SK-N-SH treated with all-trans-retinoic acid at 6 μM for 48 hours (cell line): ENCODE data around the gene PDE6B.

Source experiments
- ATAC-seq: fragments of 200-7000 bp; cut with Tn5 transposase; 3 replicates; pipeline ENCODE4 v1.9.1; 2020; ENCODE audit warnings: mild to moderate bottlenecking, moderate library complexity
- ARNTL ChIP-seq: fragments of 450-650 bp; formaldehyde crosslinking; IDR thresholded peaks from 2 replicates; pipeline ENCODE4 v1.5.0; 2020; ENCODE audit warnings: low read depth, mild to moderate bottlenecking, moderate library complexity, borderline replicate concordance
- BACH2 ChIP-seq: fragments of 250-450 bp; sonication (Bioruptor Pico); IDR thresholded peaks from 2 replicates; pipeline ENCODE4 v1.9.0; 2021; ENCODE audit warnings: mild to moderate bottlenecking, borderline replicate concordance
- CREB5 ChIP-seq: fragments of 250-450 bp; sonication (Bioruptor Pico); IDR thresholded peaks from 2 replicates; pipeline ENCODE4 v1.5.1; 2020; ENCODE audit warnings: low read depth, mild to moderate bottlenecking, moderate library complexity
- CSDC2 ChIP-seq: fragments of 250-450 bp; sonication (Bioruptor Pico); IDR thresholded peaks from 2 replicates; pipeline ENCODE4 v1.5.0; 2020; ENCODE audit warnings: mild to moderate bottlenecking, moderate library complexity
- CSRNP3 ChIP-seq: fragments of 250-450 bp; sonication (Bioruptor Pico); IDR thresholded peaks from 2 replicates; pipeline ENCODE4 v1.5.1; 2021; ENCODE audit warnings: mild to moderate bottlenecking, moderate library complexity
- ESRRG ChIP-seq: fragments of 250-450 bp; sonication (Bioruptor Pico); IDR thresholded peaks from 2 replicates; pipeline ENCODE4 v1.6.1; 2021; ENCODE audit warnings: mild to moderate bottlenecking
- GLIS3 ChIP-seq: fragments of 250-450 bp; sonication (Bioruptor Pico); IDR thresholded peaks from 2 replicates; pipeline ENCODE4 v1.5.0; 2020; ENCODE audit warnings: mild to moderate bottlenecking, moderate library complexity
- POU6F1 ChIP-seq: fragments of 250-450 bp; sonication (Bioruptor Pico); IDR thresholded peaks from 2 replicates; pipeline ENCODE4 v1.8.0; 2021; ENCODE audit warnings: low read depth, mild to moderate bottlenecking, moderate library complexity, borderline replicate concordance
- PPARA ChIP-seq: fragments of 250-450 bp; sonication (Bioruptor Pico); IDR thresholded peaks from 2 replicates; pipeline ENCODE4 v1.5.0; 2020; ENCODE audit warnings: mild to moderate bottlenecking, borderline replicate concordance
- TCF4 ChIP-seq: fragments of 250-450 bp; sonication (Bioruptor Pico); IDR thresholded peaks from 2 replicates; pipeline ENCODE4 v1.8.0; 2021; ENCODE audit warnings: mild to moderate bottlenecking, moderate library complexity, borderline replicate concordance
- ZC3H10 ChIP-seq: fragments of 250-450 bp; sonication (Bioruptor Pico); IDR thresholded peaks from 2 replicates; pipeline ENCODE4 v1.5.1; 2021; ENCODE audit warnings: mild to moderate bottlenecking, moderate library complexity
- ZFP3 ChIP-seq: fragments of 250-450 bp; sonication (Bioruptor Pico); IDR thresholded peaks from 2 replicates; pipeline ENCODE4 v1.5.0; 2020; ENCODE audit warnings: mild to moderate bottlenecking, moderate library complexity
- ZNF70 ChIP-seq: fragments of 450-650 bp; formaldehyde crosslinking; IDR thresholded peaks from 2 replicates; pipeline ENCODE4 v1.5.0; 2020; ENCODE audit warnings: mild to moderate bottlenecking, moderate library complexity
- ZNF8 ChIP-seq: fragments of 450-650 bp; formaldehyde crosslinking; IDR thresholded peaks from 2 replicates; pipeline ENCODE4 v1.5.0; 2020; ENCODE audit warnings: mild to moderate bottlenecking, moderate library complexity
- TF ChIP-seq, protein P1 (sequence below): fragments of 250-450 bp; sonication (Bioruptor Pico); IDR thresholded peaks from 2 replicates; pipeline ENCODE4 v1.5.0; 2020; ENCODE audit warnings: mild to moderate bottlenecking, moderate library complexity

PDE6B gene

GRCh38 chr4:665381-665750 is 40.0 kb downstream of the PDE6B start (continued):
- TF ChIP-seq, protein P1, sequence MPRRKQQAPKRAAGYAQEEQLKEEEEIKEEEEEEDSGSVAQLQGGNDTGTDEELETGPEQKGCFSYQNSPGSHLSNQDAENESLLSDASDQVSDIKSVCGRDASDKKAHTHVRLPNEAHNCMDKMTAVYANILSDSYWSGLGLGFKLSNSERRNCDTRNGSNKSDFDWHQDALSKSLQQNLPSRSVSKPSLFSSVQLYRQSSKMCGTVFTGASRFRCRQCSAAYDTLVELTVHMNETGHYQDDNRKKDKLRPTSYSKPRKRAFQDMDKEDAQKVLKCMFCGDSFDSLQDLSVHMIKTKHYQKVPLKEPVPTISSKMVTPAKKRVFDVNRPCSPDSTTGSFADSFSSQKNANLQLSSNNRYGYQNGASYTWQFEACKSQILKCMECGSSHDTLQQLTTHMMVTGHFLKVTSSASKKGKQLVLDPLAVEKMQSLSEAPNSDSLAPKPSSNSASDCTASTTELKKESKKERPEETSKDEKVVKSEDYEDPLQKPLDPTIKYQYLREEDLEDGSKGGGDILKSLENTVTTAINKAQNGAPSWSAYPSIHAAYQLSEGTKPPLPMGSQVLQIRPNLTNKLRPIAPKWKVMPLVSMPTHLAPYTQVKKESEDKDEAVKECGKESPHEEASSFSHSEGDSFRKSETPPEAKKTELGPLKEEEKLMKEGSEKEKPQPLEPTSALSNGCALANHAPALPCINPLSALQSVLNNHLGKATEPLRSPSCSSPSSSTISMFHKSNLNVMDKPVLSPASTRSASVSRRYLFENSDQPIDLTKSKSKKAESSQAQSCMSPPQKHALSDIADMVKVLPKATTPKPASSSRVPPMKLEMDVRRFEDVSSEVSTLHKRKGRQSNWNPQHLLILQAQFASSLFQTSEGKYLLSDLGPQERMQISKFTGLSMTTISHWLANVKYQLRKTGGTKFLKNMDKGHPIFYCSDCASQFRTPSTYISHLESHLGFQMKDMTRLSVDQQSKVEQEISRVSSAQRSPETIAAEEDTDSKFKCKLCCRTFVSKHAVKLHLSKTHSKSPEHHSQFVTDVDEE (CRISPR knock-in tag), result no peak
- TF ChIP-seq CSDC2 (CRISPR knock-in tag) (no peak), PPARA (CRISPR knock-in tag) (no peak)

GRCh38 chr4:665751-666435 is 40.5 kb downstream of the PDE6B start:
- TF ChIP-seq TCF4 (no peak), GLIS3 (CRISPR knock-in tag) (no peak), BACH2 (CRISPR knock-in tag) (no peak), POU6F1 (CRISPR knock-in tag) (no peak)
- no peak; the same call in 2 of the 3 replicates for ATAC-seq

- ATAC-seq, result no peak
- TF ChIP-seq ESRRG (CRISPR knock-in tag), result no peak
Observed at GRCh38 chr4:666436-666810, 41.0 kb downstream of the PDE6B start.

DNA sequence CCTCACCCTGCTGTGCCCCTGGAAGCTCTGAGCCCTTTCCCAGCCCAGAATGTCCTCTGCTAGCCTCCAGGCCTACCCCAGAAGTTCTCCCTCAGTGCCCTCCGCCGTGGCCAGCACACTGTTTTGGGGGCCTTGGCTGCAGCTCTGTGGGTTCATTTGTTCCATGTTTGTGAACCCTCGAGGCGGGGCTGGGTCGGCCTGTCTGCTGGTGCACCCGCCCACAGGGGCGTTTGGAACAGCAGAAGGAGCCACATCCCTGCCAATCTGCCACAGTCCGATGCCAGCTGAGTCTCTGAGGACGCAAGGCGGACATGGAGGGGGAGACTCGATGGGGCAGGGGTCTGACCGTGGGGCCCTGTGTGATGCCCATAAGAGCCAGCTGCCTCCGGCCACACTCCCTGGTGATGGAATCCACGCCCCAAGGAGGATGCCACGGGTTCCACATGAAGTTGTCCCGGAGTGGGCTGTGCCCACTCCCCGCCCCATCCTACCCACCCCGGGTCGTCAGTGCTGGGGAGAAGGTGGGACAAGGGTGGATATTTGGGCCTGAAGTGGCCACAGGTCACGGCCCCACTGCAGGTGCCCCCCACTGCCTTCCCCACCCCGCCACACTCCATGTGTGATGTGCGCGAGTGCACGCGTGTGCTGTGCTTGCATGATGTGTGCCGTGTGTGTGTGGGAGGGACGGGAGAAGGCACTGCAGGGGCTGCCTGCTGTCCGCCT is 41.6 kb downstream of the PDE6B start:
- ATAC-seq, result no peak
- TF ChIP-seq, protein P1 (CRISPR knock-in tag), result no peak
- TF ChIP-seq ZC3H10 (no peak), CSDC2 (CRISPR knock-in tag) (no peak), ARNTL (no peak), GLIS3 (CRISPR knock-in tag) (no peak), TCF4 (no peak), ZFP3 (CRISPR knock-in tag) (no peak), BACH2 (CRISPR knock-in tag) (no peak), CSRNP3 (CRISPR knock-in tag) (no peak), ZNF70 (CRISPR knock-in tag) (no peak), CREB5 (no peak), ZNF8 (CRISPR knock-in tag) (no peak)
- TF ChIP-seq, all 23 proteins: peak for 0
